A549 (cell line): ENCODE results near the gene TECR. TPM values are rescaled to one million over a fixed set of nuclear protein-coding genes. Genes with fewer than 3 reads are reported as not detected.

Experiments used
- ATAC-seq, 2 experiments: fragments of 200-7000 bp in 1 of 2; fragments of >200 bp in 1 of 2; cut with Nextera tagmentation in 1 of 2; cut with Tn5 transposase in 1 of 2; 3 replicates each; pipeline versions ENCODE4 v1.8.0 to v1.9.1; 2018 to 2020; ENCODE audit warnings: mild to moderate bottlenecking in 1 of 2, moderate library complexity in 1 of 2
- CTCF ChIA-PET: fragments of 300-600 bp; sonication (Branson Sonifier 250); formaldehyde crosslinking; extraction: SDS; loops from one replicate; lab custom pipeline; 2021; ENCODE audit warnings: antibody characterized with exemption, inconsistent platforms; lab: Yijun Ruan, JAX
- POLR2A ChIA-PET: fragments of 350-600 bp; formaldehyde crosslinking; extraction: SDS; loops from one replicate; lab custom pipeline; 2021; ENCODE audit warnings: antibody characterized with exemption, inconsistent platforms; lab: Yijun Ruan, JAX
- DNase-seq, 2 experiments: peaks; one replicate each; pipeline versions ENCODE4 v3.0.0 to v3.0.0-alpha.2; 2011 to 2016; ENCODE audit warnings: low read depth in 1 of 2, low spot score in 1 of 2
- FAIRE-seq: peaks from 2 replicates; lab custom pipeline; 2011; peaks lifted over from hg19 to GRCh38; lab: Jason Lieb, UNC
- H3K27ac ChIP-seq, 2 experiments: fragments of >200 bp; sonication (Bioruptor Twin); formaldehyde crosslinking; 3 replicates each; pipeline ENCODE4 v1.5.1; 2016 to 2017
- H3K4me1 ChIP-seq: fragments of >200 bp; sonication (Bioruptor Twin); formaldehyde crosslinking; 3 replicates; pipeline ENCODE4 v1.6.1; 2016
- H3K4me2 ChIP-seq: fragments of >200 bp; sonication (Bioruptor Twin); formaldehyde crosslinking; 3 replicates; pipeline ENCODE4 v1.6.1; 2016
- H3K4me3 ChIP-seq: fragments of >200 bp; sonication (Bioruptor Twin); formaldehyde crosslinking; 3 replicates; pipeline ENCODE4 v1.5.1; 2016
- H3K9me3 ChIP-seq: fragments of >200 bp; sonication (Bioruptor Twin); formaldehyde crosslinking; 3 replicates; pipeline ENCODE4 v1.6.1; 2016
- CBX2 ChIP-seq: fragments of 200-600 bp; sonication (generic); IDR thresholded peaks from 2 replicates; pipeline ENCODE4 v1.6.1; 2016; ENCODE audit warnings: low read depth, mild to moderate bottlenecking, borderline replicate concordance
- CEBPB ChIP-seq, 2 experiments: fragments of >200 bp in 1 of 2; sonication (Bioruptor Twin) in 1 of 2; formaldehyde crosslinking in 1 of 2; IDR thresholded peaks; 2 replicates each; pipeline ENCODE4 v1.6.1; 2012 to 2016
- CHD2 ChIP-seq: fragments of 150-350 bp; IDR thresholded peaks from 2 replicates; pipeline ENCODE4 v1.6.1; 2014; ENCODE audit warnings: low read length; ENCODE audit not compliant: partially characterized antibody
- EP300 ChIP-seq, 2 experiments: fragments of >200 bp; sonication (Bioruptor Twin); formaldehyde crosslinking; IDR thresholded peaks; 2 replicates in 1 of 2; 3 replicates in 1 of 2; pipeline ENCODE4 v1.6.1; 2016 to 2017
- JUN ChIP-seq, 2 experiments: fragments of >200 bp; sonication (Bioruptor Twin); formaldehyde crosslinking; IDR thresholded peaks; 2 replicates in 1 of 2; 3 replicates in 1 of 2; pipeline ENCODE4 v1.6.1; 2016 to 2017
- JUNB ChIP-seq: fragments of >200 bp; sonication (Bioruptor Twin); formaldehyde crosslinking; IDR thresholded peaks from 2 replicates; pipeline ENCODE4 v1.6.1; 2016
- KDM1A ChIP-seq: fragments of 200-600 bp; sonication (generic); IDR thresholded peaks from 2 replicates; pipeline ENCODE4 v1.6.1; 2016; ENCODE audit warnings: low read depth, mild to moderate bottlenecking
- MAZ ChIP-seq: fragments of 150-350 bp; IDR thresholded peaks from 2 replicates; pipeline ENCODE4 v1.6.1; 2014; ENCODE audit warnings: antibody characterized with exemption, low read depth, low read length, borderline replicate concordance
- NPAS2 ChIP-seq: fragments of 250-450 bp; sonication (Bioruptor Pico); IDR thresholded peaks from 2 replicates; pipeline ENCODE4 v1.8.0; 2022; ENCODE audit warnings: mild to moderate bottlenecking, moderate library complexity, borderline replicate concordance
- POLR2A ChIP-seq: IDR thresholded peaks from 2 replicates; pipeline ENCODE4 v1.6.1; 2012; ENCODE audit warnings: mild to moderate bottlenecking, low read length
- RCOR1 ChIP-seq: fragments of 150-350 bp; IDR thresholded peaks from 2 replicates; pipeline ENCODE4 v1.6.1; 2014; ENCODE audit warnings: antibody characterized with exemption, low read length, low read depth
- RNF2 ChIP-seq: fragments of 200-600 bp; sonication (generic); IDR thresholded peaks from 2 replicates; pipeline ENCODE4 v1.6.1; 2016; ENCODE audit warnings: low read depth, mild to moderate bottlenecking, antibody characterized with exemption, moderate library complexity, borderline replicate concordance
- SMC3 ChIP-seq: fragments of >200 bp; sonication (Bioruptor Twin); formaldehyde crosslinking; IDR thresholded peaks from 3 replicates; pipeline ENCODE4 v1.6.1; 2018; ENCODE audit warnings: inconsistent platforms
- ZNF302 ChIP-seq: fragments of 250-450 bp; sonication (Bioruptor Pico); IDR thresholded peaks from 2 replicates; pipeline ENCODE4 v1.9.0; 2021; ENCODE audit warnings: inconsistent platforms, mild to moderate bottlenecking, moderate library complexity
- ZSCAN20 ChIP-seq: fragments of 250-450 bp; sonication (Bioruptor Pico); IDR thresholded peaks from 2 replicates; pipeline ENCODE4 v1.8.0; 2022; ENCODE audit warnings: mild to moderate bottlenecking, moderate library complexity
- WGBS: methylation state at CpG from one replicate; pipeline ENCODE4 v1.1.6; 2017; ENCODE audit errors: missing lambda C conversion rate; 5-methylcytosine and 5-hydroxymethylcytosine counted together
- polyA plus RNA-seq, 4 experiments: library from polyadenylated mRNA; depleted of rRNA in 3 of 4; stranded (reverse); fragments of >200 nt; fragmentation: RNase III in 1 of 4; extraction: RNeasy Plus Mini Kit Qiagen cat#74134 plus additional on column Dnase treatment in 1 of 4; gene quantifications; 2 replicates in 3 of 4; 3 replicates in 1 of 4; pipeline ENCODE4 v1.2.3, GENCODE V29; 2011 to 2017
- TF ChIP-seq, protein P1 (sequence below): fragments of 150-350 bp; IDR thresholded peaks from 2 replicates; pipeline ENCODE4 v1.6.1; 2014; ENCODE audit warnings: low read depth, mild to moderate bottlenecking, low read length
- TF ChIP-seq, protein P2 (sequence below): fragments of >200 bp; sonication (Bioruptor Twin); formaldehyde crosslinking; IDR thresholded peaks from 2 replicates; pipeline ENCODE4 v1.6.1; 2016
- TF ChIP-seq, protein P3 (sequence below): fragments of 250-450 bp; sonication (Bioruptor Pico); IDR thresholded peaks from 2 replicates; pipeline ENCODE4 v1.5.0; 2020; ENCODE audit warnings: low read depth, mild to moderate bottlenecking, moderate library complexity
- TF ChIP-seq, protein P4 (sequence below): IDR thresholded peaks from 2 replicates; pipeline ENCODE4 v1.6.1; 2012

Gene TECR
- polyA plus RNA-seq, 2 of the 4 experiments (the other 2 are of a cell fraction) = 87.7 to 139 TPM

DNA sequence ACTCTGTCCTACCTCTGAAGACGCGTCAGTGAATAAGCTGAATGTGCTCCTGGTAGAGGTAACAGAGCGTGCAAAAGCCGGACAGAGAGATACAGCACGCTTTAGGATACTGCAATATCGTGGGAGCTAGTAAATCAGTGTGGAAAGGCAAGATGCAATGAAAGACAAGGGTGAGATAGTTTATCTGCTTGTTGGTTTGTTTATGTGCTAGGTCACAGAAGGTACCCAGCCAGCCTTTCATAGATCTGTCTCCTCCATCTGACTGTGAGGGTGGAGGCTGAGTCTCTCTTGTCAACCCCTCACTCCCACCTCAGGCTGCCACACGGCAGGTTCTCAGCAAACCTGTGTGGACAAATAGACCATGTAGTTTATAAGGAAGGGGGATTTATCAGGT lies 32.6 kb upstream of the TECR start:
- WGBS = 72% methylated on average over 6 of the region's 7 CpGs
- peaks cover 28% of the 10 kb centered on the region for H3K4me1 ChIP-seq
- no peak for FAIRE-seq
- TF ChIP-seq MAZ = no peak
- no peak for TF ChIP-seq CHD2
- no peak for TF ChIP-seq RCOR1
- TF ChIP-seq, protein P1, sequence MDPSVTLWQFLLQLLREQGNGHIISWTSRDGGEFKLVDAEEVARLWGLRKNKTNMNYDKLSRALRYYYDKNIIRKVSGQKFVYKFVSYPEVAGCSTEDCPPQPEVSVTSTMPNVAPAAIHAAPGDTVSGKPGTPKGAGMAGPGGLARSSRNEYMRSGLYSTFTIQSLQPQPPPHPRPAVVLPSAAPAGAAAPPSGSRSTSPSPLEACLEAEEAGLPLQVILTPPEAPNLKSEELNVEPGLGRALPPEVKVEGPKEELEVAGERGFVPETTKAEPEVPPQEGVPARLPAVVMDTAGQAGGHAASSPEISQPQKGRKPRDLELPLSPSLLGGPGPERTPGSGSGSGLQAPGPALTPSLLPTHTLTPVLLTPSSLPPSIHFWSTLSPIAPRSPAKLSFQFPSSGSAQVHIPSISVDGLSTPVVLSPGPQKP = no peak
- TF ChIP-seq, all 56 proteins: peak for 0
- peak overlapping the region; percentile 25; the same call in 2 of the 3 replicates for H3K4me3 ChIP-seq
- no peak for DNase-seq
- H3K4me2 ChIP-seq = peak overlapping the region; percentile 72
- no peaks in the 10 kb centered on the region for H3K9me3 ChIP-seq
- peak; percentile 1 to 6; a peak in 2 of 6 replicates for ATAC-seq
- H3K27ac ChIP-seq = peak overlapping the region; percentile 86 to 95
- ChIA-PET POLR2A (interaction anchor here (0.6 to 3.9 kb wide), 5 partner anchors 8 to 21 kb away, joined by 4 to 31 read pairs (median 7); partner anchors contain the start of gene DNAJB1), CTCF (interaction anchor here (0.6 to 3.7 kb wide), 4 partner anchors 9 to 135 kb away, joined by 3 to 21 read pairs (median 8); no protein-coding TSS in a partner anchor)

DNA sequence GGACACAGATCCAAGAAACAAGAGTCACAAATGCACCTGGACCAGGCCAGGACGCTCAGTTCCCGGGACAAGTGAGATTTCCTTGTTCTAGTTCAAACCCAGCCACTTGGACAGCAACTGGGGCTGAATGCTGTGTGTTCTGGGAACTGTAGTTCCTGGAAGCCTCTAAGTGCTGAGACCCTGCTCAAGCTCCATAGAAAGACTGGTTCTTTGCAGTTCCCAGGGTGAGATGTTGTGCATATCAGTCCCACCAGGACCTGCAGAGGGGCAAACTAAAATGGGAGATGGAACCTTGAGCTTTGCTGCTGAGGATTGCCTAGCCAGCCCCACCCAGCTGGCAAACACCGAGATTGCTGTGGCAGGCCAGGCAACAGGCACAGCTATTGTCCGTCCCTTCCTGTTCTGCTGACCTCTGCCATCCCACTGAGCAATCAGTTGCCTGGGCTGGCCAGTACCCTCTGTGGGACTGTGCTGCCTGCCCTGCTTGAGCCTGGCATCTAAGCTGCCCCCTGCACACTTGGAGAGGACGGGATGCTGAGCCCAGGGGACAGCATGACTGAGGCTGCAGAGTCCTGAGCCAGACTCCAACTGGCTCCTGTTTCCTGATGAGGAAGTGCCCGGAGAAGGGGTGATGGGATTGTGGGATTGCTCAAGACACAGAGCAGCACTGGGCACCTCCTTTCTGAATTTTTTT lies 32.0 kb upstream of the TECR start:
- 20% methylated on average over 4 of the region's 6 CpGs for WGBS
- ATAC-seq (peak; percentile 44 to 61), DNase-seq (peak in 1 of 2 experiments; percentile 56), FAIRE-seq (no peak)
- Histone ChIP-seq H3K27ac (peak overlapping the region; percentile 86 to 95), H3K4me1 (peaks cover 33% of the 10 kb centered on the region), H3K4me3 (no peak overlapping the region), H3K9me3 (no peaks in the 10 kb centered on the region), H3K4me2 (peak overlapping the region; percentile 72)
- CTCF ChIA-PET = interaction anchor here (0.6 to 3.7 kb wide), 4 partner anchors 8 to 136 kb away, joined by 3 to 21 read pairs (median 8); no protein-coding TSS in a partner anchor
- POLR2A ChIA-PET = interaction anchor here (0.7 to 3.9 kb wide), 3 partner anchors 8 to 383 kb away, joined by 3 to 31 read pairs (median 10); partner anchors contain the start of gene DNAJB1
- TF ChIP-seq CBX2 (no peak), POLR2A (peak; percentile 60)
- TF ChIP-seq, all 56 proteins: peak for 1

DNA sequence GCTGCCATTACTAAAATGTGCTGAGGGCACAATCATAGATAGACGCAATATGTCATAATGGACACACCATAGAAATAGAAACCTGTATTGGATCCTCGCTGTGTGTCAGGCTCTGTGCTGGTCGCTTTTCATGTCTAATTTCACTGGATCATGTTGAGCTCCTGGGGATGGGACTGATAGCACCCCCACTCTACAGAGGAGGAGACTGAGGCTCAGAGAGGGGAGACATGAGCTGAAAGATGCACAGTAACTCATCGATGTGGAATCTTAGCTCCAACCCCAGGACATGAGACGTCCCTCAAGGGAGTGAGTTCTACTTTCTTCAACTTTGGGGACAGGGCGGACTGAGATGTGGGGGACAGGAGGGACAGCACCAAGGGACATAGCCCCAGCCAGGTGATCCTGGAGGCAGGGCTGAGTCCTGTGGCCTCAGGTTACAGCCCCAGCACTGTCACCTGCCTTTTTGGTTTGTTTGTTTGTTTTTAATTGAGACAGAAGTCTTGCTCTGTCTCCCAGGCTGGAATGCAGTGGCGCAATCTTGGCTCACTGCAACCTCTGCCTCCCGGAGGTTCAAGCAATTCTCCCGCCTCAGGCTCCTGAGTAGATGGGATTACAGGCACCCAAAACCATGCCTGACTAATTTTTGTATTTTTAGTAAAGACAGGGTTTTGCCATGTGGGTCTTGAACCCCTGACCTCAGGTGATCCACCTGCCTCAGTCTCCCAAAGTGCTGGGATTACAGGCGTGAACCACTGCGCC lies 26.9 kb upstream of the TECR start:
- no peak overlapping the region for H3K4me3 ChIP-seq
- no peak for FAIRE-seq
- peak overlapping the region; percentile 72 for H3K4me2 ChIP-seq
- H3K27ac ChIP-seq = peak overlapping the region; percentile 94 to 100
- TF ChIP-seq, protein P2, sequence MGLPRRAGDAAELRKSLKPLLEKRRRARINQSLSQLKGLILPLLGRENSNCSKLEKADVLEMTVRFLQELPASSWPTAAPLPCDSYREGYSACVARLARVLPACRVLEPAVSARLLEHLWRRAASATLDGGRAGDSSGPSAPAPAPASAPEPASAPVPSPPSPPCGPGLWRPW = peak; percentile 50; the same call in 1 of the 2 replicates
- TF ChIP-seq, protein P3, sequence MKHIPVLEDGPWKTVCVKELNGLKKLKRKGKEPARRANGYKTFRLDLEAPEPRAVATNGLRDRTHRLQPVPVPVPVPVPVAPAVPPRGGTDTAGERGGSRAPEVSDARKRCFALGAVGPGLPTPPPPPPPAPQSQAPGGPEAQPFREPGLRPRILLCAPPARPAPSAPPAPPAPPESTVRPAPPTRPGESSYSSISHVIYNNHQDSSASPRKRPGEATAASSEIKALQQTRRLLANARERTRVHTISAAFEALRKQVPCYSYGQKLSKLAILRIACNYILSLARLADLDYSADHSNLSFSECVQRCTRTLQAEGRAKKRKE = no peak
- TF ChIP-seq CEBPB (IDR thresholded peaks at IDR 0.05) (peak; percentile 86 to 92), JUN (IDR thresholded peaks at IDR 0.05) (peak; percentile 38 to 52; a peak in 2 of 5 replicates), EP300 (IDR thresholded peaks at IDR 0.05) (peak in 1 of 2 experiments; percentile 71; a peak in 2 of 5 replicates), ZNF302 (CRISPR knock-in tag) (no peak), JUNB (peak; percentile 24; the same call in 1 of the 2 replicates)
- no peaks in the 10 kb centered on the region for H3K9me3 ChIP-seq
- peak in 1 of 2 experiments; percentile 55 for DNase-seq
- CTCF ChIA-PET = interaction anchor here (0.6 to 1.3 kb wide), 4 partner anchors 11 to 154 kb away, joined by 3 to 4 read pairs (median 3); no protein-coding TSS in a partner anchor
- peaks cover 55% of the 10 kb centered on the region for H3K4me1 ChIP-seq
- ATAC-seq = no peak
- POLR2A ChIA-PET = interaction anchor here (1.5 kb wide), 1 partner anchor 16 kb away, joined by 10 read pairs; the partner anchor contains the start of gene DNAJB1
- 48% methylated on average over 11 of the region's 11 CpGs for WGBS

DNA sequence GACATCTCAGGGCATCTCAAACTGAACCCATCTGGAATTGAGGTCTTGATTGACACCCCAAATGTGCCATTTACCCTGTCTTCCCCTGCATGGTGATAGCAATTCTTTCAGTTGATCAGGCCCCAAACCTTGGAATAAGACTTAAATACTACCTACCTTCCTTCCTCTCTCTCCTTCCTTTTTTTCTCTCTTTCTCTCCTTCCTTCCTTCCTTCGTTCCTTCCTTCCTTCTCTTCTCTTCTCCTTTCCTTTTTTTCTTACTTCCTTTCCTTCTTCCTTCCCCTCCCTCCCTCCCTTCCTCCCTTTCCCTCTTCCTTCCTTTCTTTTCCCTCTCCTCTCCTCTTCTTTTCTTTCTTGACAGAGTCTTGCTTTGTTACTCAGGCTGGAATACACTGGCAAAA lies 26.1 kb upstream of the TECR start:
- ChIA-PET CTCF (interaction anchor here (1.0 to 4.0 kb wide), 4 partner anchors 17 to 71 kb away, joined by 3 to 29 read pairs (median 6); no protein-coding TSS in a partner anchor), POLR2A (interaction anchor here (7.8 kb wide), 1 partner anchor 14 kb away, joined by 112 read pairs; the partner anchor contains the start of gene DNAJB1)
- no peak for TF ChIP-seq ZSCAN20
- TF ChIP-seq RNF2 = no peak
- no peak for TF ChIP-seq SMC3
- TF ChIP-seq ZNF302 (CRISPR knock-in tag) = no peak
- no peak for TF ChIP-seq RCOR1
- TF ChIP-seq NPAS2 = no peak
- no peak for TF ChIP-seq KDM1A
- TF ChIP-seq, protein P4, sequence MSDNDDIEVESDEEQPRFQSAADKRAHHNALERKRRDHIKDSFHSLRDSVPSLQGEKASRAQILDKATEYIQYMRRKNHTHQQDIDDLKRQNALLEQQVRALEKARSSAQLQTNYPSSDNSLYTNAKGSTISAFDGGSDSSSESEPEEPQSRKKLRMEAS = no peak
- no peaks in the 10 kb centered on the region for H3K9me3 ChIP-seq
- H3K27ac ChIP-seq = peak overlapping the region; percentile 94 to 100
- FAIRE-seq = no peak
- DNase-seq = no peak
- H3K4me2 ChIP-seq = peak overlapping the region; percentile 72
- peaks cover 55% of the 10 kb centered on the region for H3K4me1 ChIP-seq
- no peak for ATAC-seq
- WGBS = 90% methylated on average over 1 of the region's 1 CpG
- no peak overlapping the region for H3K4me3 ChIP-seq
